Gastroesophageal sphincter (tissue), 3 donors: ENCODE data around the gene SMYD4.

Experiments
- CTCF ChIP-seq, 4 experiments: fragments of 200-600 bp in 2 of 4; fragments of 450-650 bp in 2 of 4; sonication (generic) in 1 of 4; IDR thresholded peaks; one replicate each; pipeline ENCODE4 v1.5.1; 2017 to 2019; ENCODE audit warnings: antibody characterized with exemption in 4 of 4, mild to moderate bottlenecking in 2 of 4, moderate library complexity in 2 of 4
- POLR2A ChIP-seq, 2 donors: fragments of 450-650 bp; IDR thresholded peaks; one replicate each; pipeline ENCODE4 v1.6.1; 2017; ENCODE audit warnings: antibody characterized with exemption in 2 of 2, mild to moderate bottlenecking in 2 of 2, moderate library complexity in 1 of 2

- TF ChIP-seq POLR2A (IDR thresholded peaks at IDR 0.05) (no peak), CTCF (IDR thresholded peaks at IDR 0.05) (no peak)
These were observed 70.2 kb downstream of the SMYD4 start for GRCh38 chr17:1759529-1759928.
